ENCODE measurements around the gene GNG3. TPM values are rescaled to one million over a fixed set of nuclear protein-coding genes. Genes with fewer than 3 reads are reported as not detected.
"Not testable (repeated sequence)": the region's sequence is repeated elsewhere in the genome, so short reads cannot be mapped to it uniquely, and the experiment has no call there.

Gene GNG3
- total RNA-seq, 2 experiments from 2014 or later, result not detected

DNA sequence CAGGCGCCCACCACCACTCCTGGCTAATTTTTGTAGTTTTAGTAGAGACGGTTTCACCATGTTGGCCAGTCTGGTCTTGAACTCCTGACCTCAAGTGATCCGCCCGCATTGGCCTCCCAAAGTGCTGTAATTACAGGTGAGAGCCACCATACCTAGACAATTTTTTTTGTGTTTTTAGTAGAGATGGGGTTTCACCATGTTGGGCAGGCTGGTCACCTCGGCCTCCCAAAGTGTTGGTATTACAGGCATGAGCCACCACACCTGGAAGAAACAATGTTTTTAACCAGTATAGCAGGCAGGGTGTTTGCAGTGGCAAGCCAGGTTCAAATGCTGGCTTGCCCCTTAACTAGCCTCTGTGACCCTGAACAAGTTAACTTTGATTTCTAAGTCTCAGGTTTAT lies 42.5 kb downstream of the GNG3 start:
- not testable (repeated sequence) for H3K27ac Mint-ChIP-seq

DNA sequence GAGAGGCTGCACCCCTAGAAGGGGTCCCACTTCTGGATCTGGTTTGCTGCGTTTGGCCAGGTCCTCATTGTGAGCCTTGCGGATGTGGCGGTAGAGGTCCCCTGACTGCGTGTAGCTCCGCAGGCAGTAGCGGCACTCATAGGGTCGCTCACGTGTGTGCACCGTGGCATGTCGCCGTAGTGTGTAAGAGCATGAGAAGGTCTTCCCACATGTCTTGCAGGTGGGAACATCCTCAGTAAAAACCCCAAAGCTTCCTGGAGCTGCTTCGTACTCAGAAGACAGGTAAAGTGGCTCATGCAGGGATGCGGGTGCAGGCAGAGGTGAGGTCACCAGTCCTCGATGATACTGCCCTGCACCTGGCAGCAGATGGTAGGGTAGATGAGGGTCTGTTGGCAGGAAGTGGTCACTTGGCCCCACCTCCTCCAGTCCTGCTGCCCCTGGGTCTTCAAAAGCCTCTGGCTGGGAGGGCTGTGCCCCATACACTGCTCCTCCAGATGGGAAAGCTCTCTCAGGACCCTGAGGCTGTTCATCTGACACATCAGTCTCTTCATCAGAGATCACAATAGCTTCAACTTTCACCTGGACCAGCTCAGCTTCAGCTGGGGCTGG lies 44.8 kb downstream of the GNG3 start:
- Mint-ChIP-seq H3K27ac (peak overlapping the region; percentile 93), H3K9me3 (no peaks in the 10 kb centered on the region), H3K36me3 (ENCODE audit: low read depth) (peaks cover 11% of the 10 kb centered on the region), H3K27me3 (no peaks in the 10 kb centered on the region), H3K4me3 (peak overlapping the region; percentile 11), H3K4me1 (peaks cover 36% of the 10 kb centered on the region)
- POLR2A ChIA-PET, result interaction anchor here (1.2 to 5.2 kb wide), 13 partner anchors 11 to 161 kb away, joined by 3 to 90 read pairs (median 12); partner anchors contain the start of genes C11orf98, CSKMT, GANAB and HNRNPUL2
- DNase-seq, result no peak
- CTCF ChIA-PET, result interaction anchor here (1.3 to 2.2 kb wide), 3 partner anchors 9 to 195 kb away, joined by 3 to 7 read pairs (median 5); partner anchors contain the start of genes POLR2G and TMEM179B

More for the DNA sequence above, 42.5 kb downstream of the GNG3 start:
- H3K27me3 Mint-ChIP-seq, H3K4me3 Mint-ChIP-seq, DNase-seq, H3K9me3 Mint-ChIP-seq: not testable (repeated sequence)
- CTCF ChIA-PET, result interaction anchor here (0.7 kb wide), 1 partner anchor 348 kb away, joined by 3 read pairs; no protein-coding TSS in a partner anchor
- H3K36me3 Mint-ChIP-seq (ENCODE audit: low read depth), result peaks cover 11% of the 10 kb centered on the region
- POLR2A ChIA-PET, result interaction anchor here (0.6 to 1.9 kb wide), 2 partner anchors 12 to 91 kb away, joined by 4 to 5 read pairs; partner anchors contain the start of gene POLR2G
- peaks cover 33% of the 10 kb centered on the region for H3K4me1 Mint-ChIP-seq

DNA sequence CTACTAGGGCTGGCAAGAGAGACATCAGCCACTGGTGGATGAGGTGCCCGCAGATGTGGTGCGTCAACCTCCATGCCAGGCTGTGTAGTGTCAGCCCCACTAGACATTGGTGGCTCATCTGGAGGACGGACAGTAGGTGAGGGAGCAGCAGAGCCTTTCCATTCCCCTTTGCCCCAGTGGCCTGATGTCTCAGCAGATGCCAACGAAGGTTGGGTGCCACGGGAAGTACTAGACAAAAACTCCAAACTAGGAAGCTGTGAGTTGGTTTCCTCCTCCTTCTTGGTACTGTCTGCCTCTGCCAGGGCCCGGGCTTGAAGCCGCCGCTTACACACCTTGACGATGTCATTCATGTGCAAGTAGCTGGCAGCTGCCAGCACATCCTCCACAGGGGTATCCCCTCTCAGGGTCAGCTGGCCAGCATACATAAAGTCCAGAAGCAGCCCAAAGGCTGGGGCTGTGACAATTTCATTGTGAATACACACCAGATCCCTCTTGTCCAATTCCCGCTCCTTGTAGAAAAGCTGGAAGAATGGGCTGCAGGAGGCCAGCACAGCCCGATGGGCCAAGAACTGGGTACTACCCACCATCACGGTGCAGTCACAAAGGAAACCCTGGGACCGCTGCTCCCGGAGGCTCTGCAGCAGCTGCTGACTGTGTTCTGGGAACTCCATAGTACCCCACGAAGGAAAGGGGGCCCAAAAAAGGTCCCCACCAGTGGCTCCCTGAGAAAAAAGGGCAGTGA lies 45.7 kb downstream of the GNG3 start:
- H3K36me3 Mint-ChIP-seq (ENCODE audit: low read depth), result peaks cover 11% of the 10 kb centered on the region
- no peak for DNase-seq
- peak overlapping the region; percentile 95 for H3K4me3 Mint-ChIP-seq
- CTCF ChIA-PET, result interaction anchor here (0.9 to 2.2 kb wide), 23 partner anchors 9 to 196 kb away, joined by 3 to 30 read pairs (median 5); partner anchors contain the start of genes B3GAT3, EEF1G, HNRNPUL2 and POLR2G
- no peaks in the 10 kb centered on the region for H3K27me3 Mint-ChIP-seq
- peak overlapping the region; percentile 93 for H3K27ac Mint-ChIP-seq
- peaks cover 36% of the 10 kb centered on the region for H3K4me1 Mint-ChIP-seq
- no peaks in the 10 kb centered on the region for H3K9me3 Mint-ChIP-seq
- POLR2A ChIA-PET, result interaction anchor here (0.8 to 5.2 kb wide), 39 partner anchors 8 to 201 kb away, joined by 3 to 90 read pairs (median 6); partner anchors contain the start of genes C11orf98, CSKMT, GANAB and GNG3

DNA sequence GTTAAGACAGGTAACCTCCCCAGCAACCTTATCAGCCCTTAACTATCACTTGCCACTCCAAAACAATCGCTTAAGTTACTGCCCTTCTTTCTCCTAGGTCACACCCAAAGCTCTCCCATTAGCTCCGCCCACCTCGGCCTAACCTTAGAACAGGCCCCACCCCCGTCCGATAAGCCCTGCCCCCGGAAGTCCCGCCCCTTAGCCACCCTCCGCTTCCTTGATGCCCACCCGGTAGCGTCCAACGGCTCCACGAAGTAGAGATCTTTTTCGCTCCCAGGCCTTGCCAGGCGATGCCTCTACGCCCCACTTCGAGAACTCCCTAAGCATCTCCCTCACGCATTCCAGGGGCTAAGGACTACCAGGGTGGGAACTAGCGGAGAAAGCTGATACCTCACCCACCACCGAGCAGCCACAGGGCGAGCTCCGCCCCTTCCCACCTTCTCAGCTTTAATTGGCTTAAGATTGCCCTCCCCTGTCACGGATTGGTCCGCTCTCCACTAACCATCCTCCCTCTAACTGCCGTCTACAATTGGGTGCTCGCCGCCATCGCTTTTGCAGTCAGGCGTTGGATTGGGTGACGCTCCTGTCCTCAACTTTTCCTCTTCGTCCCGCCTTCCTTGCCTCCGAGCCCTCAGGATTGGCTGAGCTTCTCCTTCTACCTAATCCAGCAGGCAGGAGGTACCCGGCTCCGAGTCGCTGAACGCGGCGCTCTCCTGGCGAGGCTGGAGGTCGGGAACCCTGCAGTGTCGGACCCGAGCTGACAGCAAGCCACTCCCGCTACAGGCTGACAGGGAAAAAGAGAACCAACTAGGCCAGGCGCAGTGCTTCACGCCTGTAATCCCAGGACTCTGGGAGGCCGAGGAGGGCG lies 46.5 kb downstream of the GNG3 start, which contains the start of gene ZBTB3:
ZBTB3 (minus strand) TSS at position 425 of the 868 bp plus-strand sequence. CDS start 496 bp downstream, outside the sequence.
- no peaks in the 10 kb centered on the region for H3K27me3 Mint-ChIP-seq
- H3K36me3 Mint-ChIP-seq (ENCODE audit: low read depth), result peaks cover 8% of the 10 kb centered on the region
- peak within 1 kb of the TSS; percentile 93 for H3K27ac Mint-ChIP-seq
- POLR2A ChIA-PET, result interaction anchor here (0.5 to 5.2 kb wide), 51 partner anchors 9 to 1432 kb away, joined by 3 to 90 read pairs (median 4); partner anchors contain the start of genes C11orf98, CSKMT, GANAB and GNG3
- peak; percentile 97 for DNase-seq
- no peaks in the 10 kb centered on the region for H3K9me3 Mint-ChIP-seq
- H3K4me3 Mint-ChIP-seq, result peak within 1 kb of the TSS; percentile 95
- CTCF ChIA-PET, result interaction anchor here (0.6 to 2.1 kb wide), 31 partner anchors 8 to 196 kb away, joined by 3 to 30 read pairs (median 4); partner anchors contain the start of genes B3GAT3, EEF1G, HNRNPUL2 and POLR2G
- H3K4me1 Mint-ChIP-seq, result peaks cover 33% of the 10 kb centered on the region

DNA sequence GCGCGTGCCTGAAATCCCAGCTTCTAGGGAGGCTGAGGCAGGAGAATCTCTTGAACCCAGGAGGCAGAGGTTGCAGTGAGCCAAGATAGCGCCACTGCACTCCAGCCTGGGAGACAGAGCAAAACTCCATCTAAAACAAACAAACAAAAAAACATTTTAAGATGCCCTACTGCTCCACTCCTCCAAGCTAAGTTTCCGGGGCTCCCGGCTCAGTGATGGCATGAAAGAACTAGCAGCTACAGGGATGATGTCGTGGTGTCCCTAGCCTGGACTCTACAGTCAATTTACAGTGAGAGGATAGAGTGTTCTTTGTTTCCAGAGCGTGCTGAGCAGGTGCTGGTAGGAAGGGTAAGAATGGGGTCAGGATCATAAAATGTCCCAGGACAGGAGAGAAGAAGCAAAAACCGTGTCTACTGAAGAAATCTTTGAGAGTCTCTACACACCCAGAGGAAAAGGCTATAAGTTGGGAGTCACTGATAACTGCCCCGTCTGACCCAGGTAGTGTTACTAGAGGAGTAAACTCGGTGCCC lies 47.7 kb downstream of the GNG3 start:
- Mint-ChIP-seq H3K4me1 (peaks cover 24% of the 10 kb centered on the region), H3K27ac (peak overlapping the region; percentile 19), H3K36me3 (ENCODE audit: low read depth) (peaks cover 5% of the 10 kb centered on the region), H3K27me3 (no peaks in the 10 kb centered on the region), H3K4me3 (peak overlapping the region; percentile 95), H3K9me3 (no peaks in the 10 kb centered on the region)
- no peak for DNase-seq
- CTCF ChIA-PET, result interaction anchor here (1.8 to 2.1 kb wide), 3 partner anchors 61 to 100 kb away, joined by 6 to 8 read pairs (median 7); no protein-coding TSS in a partner anchor
- POLR2A ChIA-PET, result interaction anchor here (0.7 to 5.2 kb wide), 16 partner anchors 8 to 1431 kb away, joined by 3 to 90 read pairs (median 8); partner anchors contain the start of genes GANAB, GNG3, HNRNPUL2 and INTS5

DNA sequence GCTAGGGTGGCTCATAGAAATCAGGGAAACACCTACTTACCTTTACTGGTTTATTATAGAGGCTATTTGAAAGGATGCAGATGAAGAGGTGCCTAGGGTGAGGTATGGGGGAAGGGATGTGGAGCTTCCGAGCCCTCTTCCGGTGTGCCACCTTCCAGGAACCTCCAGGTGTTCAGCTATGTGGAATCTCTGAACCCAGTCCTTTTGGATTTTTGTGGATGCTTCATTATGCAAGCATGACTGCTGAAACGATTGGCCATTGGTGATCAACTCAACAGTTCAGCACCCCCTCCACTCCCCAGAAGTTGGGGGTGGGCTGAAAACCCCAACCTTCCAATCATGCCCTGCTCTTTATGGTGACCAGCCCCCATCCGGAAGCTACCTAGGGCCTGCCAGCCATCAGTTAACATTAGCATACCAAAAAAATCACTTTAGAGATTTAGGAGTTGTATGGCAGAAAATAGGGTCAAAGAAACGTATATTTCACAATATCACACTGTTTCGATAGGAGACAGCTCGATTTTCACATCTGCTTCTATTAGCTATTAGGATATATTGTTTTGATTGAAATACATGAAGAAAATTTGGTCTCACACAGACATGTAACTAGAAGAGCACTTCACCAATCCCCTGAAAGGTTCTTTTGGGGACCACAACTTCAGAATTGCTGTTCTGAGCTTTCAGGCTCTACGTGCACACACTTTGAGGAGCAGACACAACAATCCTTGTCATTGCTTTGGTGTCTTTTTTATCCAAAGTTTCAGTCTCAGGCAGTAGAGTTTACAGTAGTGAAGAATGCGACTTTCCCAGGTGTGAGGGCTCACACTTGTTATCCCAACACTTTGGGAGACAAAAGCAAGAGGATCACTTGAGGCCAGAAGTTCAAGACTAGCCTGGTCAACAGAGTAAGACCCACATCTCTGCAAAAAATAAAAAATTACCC lies 50.6 kb downstream of the GNG3 start:
- peaks cover 7% of the 10 kb centered on the region for H3K36me3 Mint-ChIP-seq (ENCODE audit: low read depth)

More for the DNA sequence above, 50.6 kb downstream of the GNG3 start:
- CTCF ChIA-PET, result interaction anchor here (0.6 to 2.0 kb wide), 2 partner anchors 28 to 194 kb away, joined by 4 to 11 read pairs; partner anchors contain the start of gene TMEM179B
- Mint-ChIP-seq H3K4me3 (no peak overlapping the region), H3K27me3 (no peaks in the 10 kb centered on the region), H3K27ac (no peak overlapping the region), H3K9me3 (no peaks in the 10 kb centered on the region), H3K4me1 (peaks cover 32% of the 10 kb centered on the region)
- no peak for DNase-seq
- POLR2A ChIA-PET, result interaction anchor here (0.7 to 5.9 kb wide), 6 partner anchors 10 to 83 kb away, joined by 3 to 44 read pairs (median 4); partner anchors contain the start of genes HNRNPUL2 and TMEM179B

Other genes with a start within 250 kb of the GNG3 start
- 100 to 1,000 TPM; 323 to 360 TPM for gene AHNAK, start 160.9 kb upstream of the GNG3 start, total RNA-seq
- gene EEF1G, start 133.8 kb upstream of the GNG3 start, total RNA-seq, result 100 to 1,000 TPM; 991 to 999 TPM
- gene TUT1, start 116.2 kb upstream of the GNG3 start, total RNA-seq, result 10 to 100 TPM; 23.7 to 25.2 TPM
- gene MTA2, start 105.8 kb upstream of the GNG3 start, total RNA-seq, result 100 to 1,000 TPM; 226 TPM
- gene EML3, start 94.9 kb upstream of the GNG3 start, total RNA-seq, result 100 to 1,000 TPM; 121 to 122 TPM
- 1 to 10 TPM; 1.6 to 2.2 TPM for gene ROM1, start 94.4 kb upstream of the GNG3 start, total RNA-seq
- 10 to 100 TPM; 58.9 to 67.1 TPM for gene B3GAT3, start 85.7 kb upstream of the GNG3 start, total RNA-seq
- gene GANAB, start 61.1 kb upstream of the GNG3 start, total RNA-seq, result 100 to 1,000 TPM; 278 to 284 TPM
- gene INTS5, start 54.4 kb upstream of the GNG3 start, total RNA-seq, result 10 to 100 TPM; 30.6 to 32.1 TPM
- 10 to 100 TPM; 88.4 to 93.5 TPM for gene C11orf98, start 42.5 kb upstream of the GNG3 start, total RNA-seq
- 10 to 100 TPM; 16.6 to 18.3 TPM for gene CSKMT, start 42.4 kb upstream of the GNG3 start, total RNA-seq
- 1 to 10 TPM; 7.9 to 8.2 TPM for gene UQCC3, start 36.0 kb upstream of the GNG3 start, total RNA-seq
- gene LBHD1, start 35.4 kb upstream of the GNG3 start, total RNA-seq, result 10 to 100 TPM; 17.2 to 18.3 TPM
- gene UBXN1, start 28.6 kb upstream of the GNG3 start, total RNA-seq, result 100 to 1,000 TPM; 135 to 139 TPM
- gene LRRN4CL, start 18.1 kb upstream of the GNG3 start, total RNA-seq, result under 1 TPM; 0.18 to 0.20 TPM
- gene BSCL2, start 252 bp upstream of the GNG3 start, total RNA-seq, result 10 to 100 TPM; 24.2 to 28.9 TPM
- 10 to 100 TPM; 65.1 to 65.3 TPM for gene HNRNPUL2, start 19.8 kb downstream of the GNG3 start, total RNA-seq
- 10 to 100 TPM; 48.3 to 48.4 TPM for gene TTC9C, start 20.8 kb downstream of the GNG3 start, total RNA-seq
- 10 to 100 TPM; 13.3 to 13.4 TPM for gene ZBTB3, start 46.5 kb downstream of the GNG3 start, total RNA-seq
- gene POLR2G, start 53.9 kb downstream of the GNG3 start, total RNA-seq, result 10 to 100 TPM; 89.2 to 94.1 TPM
- gene TAF6L, start 63.7 kb downstream of the GNG3 start, total RNA-seq, result 10 to 100 TPM; 15.2 to 16.0 TPM
- gene TMEM179B, start 79.7 kb downstream of the GNG3 start, total RNA-seq, result 10 to 100 TPM; 46.9 to 48.2 TPM
- 10 to 100 TPM; 18.0 to 21.0 TPM for gene TMEM223, start 84.3 kb downstream of the GNG3 start, total RNA-seq
- gene NXF1, start 97.8 kb downstream of the GNG3 start, total RNA-seq, result 10 to 100 TPM; 80.3 to 82.4 TPM
- 10 to 100 TPM; 40.6 to 41.6 TPM for gene STX5, start 124.4 kb downstream of the GNG3 start, total RNA-seq
- not detected for gene TEX54, start 125.2 kb downstream of the GNG3 start, total RNA-seq
- 10 to 100 TPM; 46.1 to 48.4 TPM for gene WDR74, start 131.9 kb downstream of the GNG3 start, total RNA-seq
- gene SLC3A2, start 173.2 kb downstream of the GNG3 start, total RNA-seq, result 100 to 1,000 TPM; 262 to 279 TPM
- not detected for gene CHRM1, start 213.7 kb downstream of the GNG3 start, total RNA-seq